Measurements from ENCODE around the gene CDH2. TPM values are rescaled to one million over a fixed set of nuclear protein-coding genes. Genes with fewer than 3 reads are reported as not detected.
A peak's percentile ranks its signal among the peaks of the same experiment; 100 is the strongest.

Gene CDH2
- total RNA-seq, 1 donor from 2014 or later, result 363 TPM

DNA sequence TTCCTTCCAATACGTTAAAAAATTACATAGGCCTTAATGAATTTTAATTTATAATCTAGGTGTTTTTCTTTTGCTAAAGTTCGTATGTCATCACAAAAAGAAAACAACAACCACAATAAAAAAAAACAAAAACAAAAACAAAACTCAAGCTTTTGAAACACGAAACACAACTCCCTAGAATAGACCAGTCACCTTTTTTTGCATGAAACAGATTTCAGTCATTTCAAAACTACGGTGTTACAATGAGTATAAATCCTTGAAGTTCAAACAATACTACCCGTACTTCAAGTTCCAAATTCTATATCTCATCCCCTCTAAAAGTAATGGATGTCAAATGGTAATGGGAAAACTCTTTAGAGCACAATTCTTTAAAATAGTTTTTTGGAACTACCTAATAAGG is 142.4 kb downstream of the CDH2 start:
- no peaks in the 10 kb centered on the region for H3K36me3 ChIP-seq (ENCODE audit: insufficient read depth, low read length)
- peaks cover 21% of the 10 kb centered on the region for H4K20me1 ChIP-seq (ENCODE audit: insufficient read depth, low read length)
- no peak overlapping the region for H3K27ac ChIP-seq (ENCODE audit: low read depth, low read length)
- H3K4me1 ChIP-seq (ENCODE audit: insufficient read depth, low read length), result peaks cover 30% of the 10 kb centered on the region
- TF ChIP-seq, protein P1, sequence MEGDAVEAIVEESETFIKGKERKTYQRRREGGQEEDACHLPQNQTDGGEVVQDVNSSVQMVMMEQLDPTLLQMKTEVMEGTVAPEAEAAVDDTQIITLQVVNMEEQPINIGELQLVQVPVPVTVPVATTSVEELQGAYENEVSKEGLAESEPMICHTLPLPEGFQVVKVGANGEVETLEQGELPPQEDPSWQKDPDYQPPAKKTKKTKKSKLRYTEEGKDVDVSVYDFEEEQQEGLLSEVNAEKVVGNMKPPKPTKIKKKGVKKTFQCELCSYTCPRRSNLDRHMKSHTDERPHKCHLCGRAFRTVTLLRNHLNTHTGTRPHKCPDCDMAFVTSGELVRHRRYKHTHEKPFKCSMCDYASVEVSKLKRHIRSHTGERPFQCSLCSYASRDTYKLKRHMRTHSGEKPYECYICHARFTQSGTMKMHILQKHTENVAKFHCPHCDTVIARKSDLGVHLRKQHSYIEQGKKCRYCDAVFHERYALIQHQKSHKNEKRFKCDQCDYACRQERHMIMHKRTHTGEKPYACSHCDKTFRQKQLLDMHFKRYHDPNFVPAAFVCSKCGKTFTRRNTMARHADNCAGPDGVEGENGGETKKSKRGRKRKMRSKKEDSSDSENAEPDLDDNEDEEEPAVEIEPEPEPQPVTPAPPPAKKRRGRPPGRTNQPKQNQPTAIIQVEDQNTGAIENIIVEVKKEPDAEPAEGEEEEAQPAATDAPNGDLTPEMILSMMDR (IDR thresholded peaks at IDR 0.05; ENCODE audit: insufficient read depth, low read depth, low read length), result no peak
- TF ChIP-seq EZH2 (IDR thresholded peaks at IDR 0.05; ENCODE audit: insufficient read depth, low read length), result no peak
- H3K27me3 ChIP-seq (ENCODE audit: insufficient read depth, low read length), result no peaks in the 10 kb centered on the region
- no peak overlapping the region for H3K9ac ChIP-seq (ENCODE audit: low read length)
- no peaks in the 10 kb centered on the region for H3K9me3 Mint-ChIP-seq (ENCODE audit: unreplicated experiment)
- peaks cover 99% of the 10 kb centered on the region for H3K79me2 ChIP-seq (ENCODE audit: insufficient read depth, low read length)
- no peak overlapping the region for H3K4me3 ChIP-seq (ENCODE audit: insufficient read depth, low read depth, low read length)
- no peak for DNase-seq (ENCODE audit: low read depth)
- H3K4me3 Mint-ChIP-seq (ENCODE audit: unreplicated experiment), result no peak overlapping the region
- no peaks in the 10 kb centered on the region for H3K9me3 ChIP-seq (ENCODE audit: insufficient read depth, low read depth, low read length)
- FAIRE-seq, result no peak
- H3K36me3 Mint-ChIP-seq (ENCODE audit: low read depth, unreplicated experiment), result peaks cover 4% of the 10 kb centered on the region
- H2AFZ ChIP-seq (ENCODE audit: low read depth, low read length), result no peak overlapping the region
- H3K27ac Mint-ChIP-seq (ENCODE audit: unreplicated experiment), result peak overlapping the region; percentile 23
- peaks cover 64% of the 10 kb centered on the region for H3K4me1 Mint-ChIP-seq (ENCODE audit: low read depth, unreplicated experiment)
- H3K27me3 Mint-ChIP-seq (ENCODE audit: low read depth, unreplicated experiment), result no peaks in the 10 kb centered on the region
- H3K4me2 ChIP-seq (ENCODE audit: low read length), result peak overlapping the region; percentile 43

DNA sequence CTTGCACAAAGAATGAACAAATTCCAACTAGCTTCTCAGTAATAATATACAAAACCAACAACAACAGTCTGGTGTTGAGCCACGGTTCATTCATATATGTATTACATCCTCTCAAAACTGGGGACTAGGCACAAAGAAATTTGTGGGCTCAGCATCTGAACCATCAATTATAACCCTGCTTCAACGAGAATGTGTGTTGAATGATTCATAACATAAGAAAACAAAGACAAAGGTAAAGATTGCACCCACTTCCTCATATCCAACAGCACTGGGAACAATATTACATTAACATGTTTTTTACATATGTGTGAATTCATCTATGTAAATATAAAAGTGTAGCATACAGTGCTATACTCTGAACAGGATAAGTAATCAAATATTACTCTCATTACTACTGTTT is 144.8 kb downstream of the CDH2 start:
- H4K20me1 ChIP-seq (ENCODE audit: insufficient read depth, low read length), result peaks cover 26% of the 10 kb centered on the region
- peaks cover 49% of the 10 kb centered on the region for H3K4me1 Mint-ChIP-seq (ENCODE audit: low read depth, unreplicated experiment)

DNA sequence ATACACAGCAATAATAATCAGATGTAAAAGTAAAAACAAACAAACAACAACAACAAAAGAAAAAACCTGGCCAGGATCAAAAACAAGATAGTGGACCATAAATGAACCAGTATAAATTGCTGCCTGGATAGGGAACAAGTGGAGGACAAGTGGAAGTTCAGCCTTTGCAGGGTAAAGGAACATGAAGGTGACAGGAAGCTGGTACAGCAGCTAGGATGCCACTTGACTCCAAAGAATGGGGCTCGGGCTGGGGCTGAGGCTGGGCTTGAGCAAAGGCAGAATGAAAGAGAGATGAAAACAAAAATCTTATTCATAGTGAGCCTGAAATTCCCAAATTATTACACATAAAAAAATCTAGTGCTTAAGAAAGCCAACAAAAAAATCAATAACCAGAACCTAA is 146.5 kb downstream of the CDH2 start:
- no peak overlapping the region for H3K4me3 Mint-ChIP-seq (ENCODE audit: unreplicated experiment)
- TF ChIP-seq EZH2 (IDR thresholded peaks at IDR 0.05; ENCODE audit: insufficient read depth, low read length), result no peak
- TF ChIP-seq, protein P1 (IDR thresholded peaks at IDR 0.05; ENCODE audit: insufficient read depth, low read depth, low read length), result no peak
- Histone ChIP-seq H3K4me1 (ENCODE audit: insufficient read depth, low read length) (peaks cover 6% of the 10 kb centered on the region), H3K79me2 (ENCODE audit: insufficient read depth, low read length) (peaks cover 99% of the 10 kb centered on the region), H3K4me3 (ENCODE audit: insufficient read depth, low read depth, low read length) (no peak overlapping the region), H3K4me2 (ENCODE audit: low read length) (no peak overlapping the region), H3K9ac (ENCODE audit: low read length) (no peak overlapping the region), H3K27me3 (ENCODE audit: insufficient read depth, low read length) (no peaks in the 10 kb centered on the region), H3K27ac (ENCODE audit: low read depth, low read length) (no peak overlapping the region), H4K20me1 (ENCODE audit: insufficient read depth, low read length) (peaks cover 39% of the 10 kb centered on the region), H3K9me3 (ENCODE audit: insufficient read depth, low read depth, low read length) (no peaks in the 10 kb centered on the region), H2AFZ (ENCODE audit: low read depth, low read length) (no peak overlapping the region), H3K36me3 (ENCODE audit: insufficient read depth, low read length) (no peaks in the 10 kb centered on the region)
- H3K27me3 Mint-ChIP-seq (ENCODE audit: low read depth, unreplicated experiment), result no peaks in the 10 kb centered on the region
- H3K4me1 Mint-ChIP-seq (ENCODE audit: low read depth, unreplicated experiment), result peaks cover 38% of the 10 kb centered on the region
- DNase-seq (ENCODE audit: low read depth) (no peak), FAIRE-seq (no peak)
- no peaks in the 10 kb centered on the region for H3K9me3 Mint-ChIP-seq (ENCODE audit: unreplicated experiment)
- peaks cover 7% of the 10 kb centered on the region for H3K36me3 Mint-ChIP-seq (ENCODE audit: low read depth, unreplicated experiment)
- H3K27ac Mint-ChIP-seq (ENCODE audit: unreplicated experiment), result no peak overlapping the region

More for the DNA sequence above, 144.8 kb downstream of the CDH2 start:
- peak; percentile 29 for DNase-seq (ENCODE audit: low read depth)
- Mint-ChIP-seq H3K36me3 (ENCODE audit: low read depth, unreplicated experiment) (peaks cover 2% of the 10 kb centered on the region), H3K4me3 (ENCODE audit: unreplicated experiment) (no peak overlapping the region), H3K9me3 (ENCODE audit: unreplicated experiment) (no peaks in the 10 kb centered on the region), H3K27ac (ENCODE audit: unreplicated experiment) (peak overlapping the region; percentile 34), H3K27me3 (ENCODE audit: low read depth, unreplicated experiment) (no peaks in the 10 kb centered on the region)
- no peak overlapping the region for H3K9ac ChIP-seq (ENCODE audit: low read length)
- no peaks in the 10 kb centered on the region for H3K27me3 ChIP-seq (ENCODE audit: insufficient read depth, low read length)
- H3K79me2 ChIP-seq (ENCODE audit: insufficient read depth, low read length), result peaks cover 99% of the 10 kb centered on the region
- no peaks in the 10 kb centered on the region for H3K36me3 ChIP-seq (ENCODE audit: insufficient read depth, low read length)
- no peak overlapping the region for H3K4me3 ChIP-seq (ENCODE audit: insufficient read depth, low read depth, low read length)
- no peak overlapping the region for H3K27ac ChIP-seq (ENCODE audit: low read depth, low read length)
- peak; percentile 78 for FAIRE-seq
- TF ChIP-seq, protein P1 (IDR thresholded peaks at IDR 0.05; ENCODE audit: insufficient read depth, low read depth, low read length), result no peak
- no peak overlapping the region for H2AFZ ChIP-seq (ENCODE audit: low read depth, low read length)
- H3K4me2 ChIP-seq (ENCODE audit: low read length), result peak overlapping the region; percentile 12
- no peaks in the 10 kb centered on the region for H3K9me3 ChIP-seq (ENCODE audit: insufficient read depth, low read depth, low read length)
- H3K4me1 ChIP-seq (ENCODE audit: insufficient read depth, low read length), result peaks cover 17% of the 10 kb centered on the region
